Spleen (tissue), 7 donors: ENCODE data around the gene LRRC45.

Source experiments
- POLR2A ChIP-seq, 3 donors: fragments of 450-650 bp; IDR thresholded peaks; one replicate each; pipeline ENCODE4 v1.5.1; 2017; ENCODE audit warnings: antibody characterized with exemption in 3 of 3, mild to moderate bottlenecking in 1 of 3
- POLR2AphosphoS5 ChIP-seq, 3 donors: sonication (generic); formaldehyde crosslinking; IDR thresholded peaks; one replicate each; pipeline ENCODE4 v1.5.1; 2017; ENCODE audit warnings: antibody characterized with exemption in 3 of 3
- TF ChIP-seq, protein P1 (sequence below), 11 experiments: fragments of 200-600 bp in 7 of 11; fragments of 450-650 bp in 4 of 11; sonication (generic) in 4 of 11; IDR thresholded peaks in 8 of 11; conservative IDR thresholded peaks in 3 of 11; 1 replicate in 7 of 11; 2 replicates in 4 of 11; pipeline versions ENCODE4 v1.4.0 to v1.8.0; 2016 to 2021; ENCODE audit warnings: antibody characterized with exemption in 11 of 11, inconsistent platforms in 4 of 11, mild to moderate bottlenecking in 1 of 11
- donor health status: DM: no; HTN: no; CAD: no; lungs with moderate emphysema.
- donor health status: DM: no; HTN: no; CAD: no.
- donor health status: DM: no; HTN: no; CAD: no.

DNA sequence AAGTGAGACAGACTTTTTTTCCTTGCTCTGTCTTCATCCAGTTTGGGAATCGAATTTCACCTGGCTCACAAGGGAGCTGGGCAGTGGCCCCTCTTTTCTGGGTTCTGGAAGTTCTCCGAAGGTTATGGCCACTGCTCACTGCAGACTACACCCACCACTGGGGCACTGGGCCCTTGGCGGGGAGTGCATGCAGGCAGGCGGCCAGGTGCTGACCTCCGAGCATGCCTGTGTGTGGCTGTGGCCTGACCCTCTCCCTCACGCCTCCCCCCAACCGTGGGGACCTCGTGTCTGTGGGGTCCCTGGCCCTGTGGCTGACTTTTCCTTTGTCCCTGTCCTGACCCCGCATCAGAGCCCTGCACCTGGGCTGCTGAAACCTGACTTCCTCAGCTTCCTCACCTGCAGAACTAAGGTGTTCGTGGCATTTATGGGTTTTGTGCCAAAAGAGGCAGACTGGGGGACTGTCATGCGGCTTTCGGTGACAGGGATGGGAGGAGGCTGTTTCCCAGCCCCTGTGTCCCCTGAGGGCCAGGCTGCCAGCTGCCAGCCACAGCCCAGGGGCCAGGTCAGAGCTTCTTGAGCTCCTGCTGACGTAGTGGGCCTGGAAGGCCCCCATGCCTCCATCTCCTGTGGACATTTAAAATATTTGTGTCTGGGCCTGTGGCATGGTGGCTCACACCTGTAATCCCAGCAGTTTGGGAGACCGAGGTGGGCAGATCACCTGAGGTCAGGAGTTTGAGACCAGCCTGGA, 24.2 kb upstream of the LRRC45 start:
- TF ChIP-seq, protein P1, sequence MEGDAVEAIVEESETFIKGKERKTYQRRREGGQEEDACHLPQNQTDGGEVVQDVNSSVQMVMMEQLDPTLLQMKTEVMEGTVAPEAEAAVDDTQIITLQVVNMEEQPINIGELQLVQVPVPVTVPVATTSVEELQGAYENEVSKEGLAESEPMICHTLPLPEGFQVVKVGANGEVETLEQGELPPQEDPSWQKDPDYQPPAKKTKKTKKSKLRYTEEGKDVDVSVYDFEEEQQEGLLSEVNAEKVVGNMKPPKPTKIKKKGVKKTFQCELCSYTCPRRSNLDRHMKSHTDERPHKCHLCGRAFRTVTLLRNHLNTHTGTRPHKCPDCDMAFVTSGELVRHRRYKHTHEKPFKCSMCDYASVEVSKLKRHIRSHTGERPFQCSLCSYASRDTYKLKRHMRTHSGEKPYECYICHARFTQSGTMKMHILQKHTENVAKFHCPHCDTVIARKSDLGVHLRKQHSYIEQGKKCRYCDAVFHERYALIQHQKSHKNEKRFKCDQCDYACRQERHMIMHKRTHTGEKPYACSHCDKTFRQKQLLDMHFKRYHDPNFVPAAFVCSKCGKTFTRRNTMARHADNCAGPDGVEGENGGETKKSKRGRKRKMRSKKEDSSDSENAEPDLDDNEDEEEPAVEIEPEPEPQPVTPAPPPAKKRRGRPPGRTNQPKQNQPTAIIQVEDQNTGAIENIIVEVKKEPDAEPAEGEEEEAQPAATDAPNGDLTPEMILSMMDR (IDR thresholded peaks at IDR 0.05 in 8 of 11, conservative IDR thresholded peaks at IDR 0.05 in 3 of 11): no peak
- no peak for TF ChIP-seq POLR2A (IDR thresholded peaks at IDR 0.05)
- no peak for TF ChIP-seq POLR2AphosphoS5 (IDR thresholded peaks at IDR 0.05)
